ENCODE data around the gene GPR55. TPM values are rescaled to one million over a fixed set of nuclear protein-coding genes. Genes with fewer than 3 reads are reported as not detected.

Gene GPR55
- total and polyA plus RNA-seq, 8 donors: 0.06 to 0.24 (median 0.09) TPM; not detected in 3

DNA sequence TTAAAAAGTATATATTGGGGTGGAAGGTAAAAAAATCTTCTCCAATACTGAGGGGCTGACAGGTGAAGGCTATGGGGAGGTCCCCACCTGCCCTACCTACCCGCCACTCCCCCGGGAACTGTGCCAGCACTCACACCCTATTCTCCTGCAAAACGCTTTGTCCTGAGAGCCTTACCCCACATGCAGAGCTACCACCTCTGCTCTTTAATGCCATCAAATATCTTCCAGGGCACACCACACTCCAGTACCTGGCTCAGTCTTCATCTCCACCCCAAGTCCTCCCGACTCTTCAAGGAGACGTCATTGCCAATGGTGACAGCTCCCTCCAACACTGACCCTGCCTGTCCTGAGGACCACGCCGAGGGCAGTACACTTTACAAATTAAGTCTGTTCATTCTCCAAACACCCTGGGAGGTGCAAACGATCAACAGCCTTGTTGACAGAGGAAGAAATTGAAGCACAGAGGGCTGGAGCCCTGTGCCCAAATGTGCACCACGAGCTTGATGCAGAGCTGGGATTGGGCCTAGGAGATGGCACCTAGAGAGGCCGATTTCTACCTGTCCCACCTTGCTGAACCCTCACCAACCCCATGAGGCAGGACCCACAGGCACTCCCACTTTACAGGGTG, 6.0 kb upstream of the GPR55 start:
- no peaks in the 10 kb centered on the region for H3K36me3 ChIP-seq
- ATAC-seq: no peak
- H3K4me1 ChIP-seq: peaks cover 0 to 7% of the 10 kb centered on the region in 2 donors
- H3K9me3 ChIP-seq: peaks cover 0 to 6% of the 10 kb centered on the region in 2 donors
- H3K27ac ChIP-seq: no peak overlapping the region
- TF ChIP-seq CTCF (IDR thresholded peaks at IDR 0.05): no peak
- H3K4me3 ChIP-seq: no peak overlapping the region
- peaks cover 0 to 19% of the 10 kb centered on the region in 2 donors for H3K27me3 ChIP-seq
- intact Hi-C loops (cut with DNase I): no loop called here
- DNase-seq: peak in 1 of 4 donors; percentile 20

GRCh38 chr2:230930149-230930780, 5.2 kb upstream of the GPR55 start:
- intact Hi-C loops (cut with DNase I): no loop called here
- Histone ChIP-seq H3K4me3 (no peak overlapping the region), H3K9me3 (no peaks in the 10 kb centered on the region), H3K4me1 (peaks cover 0 to 7% of the 10 kb centered on the region in 2 donors), H3K27me3 (peaks cover 0 to 12% of the 10 kb centered on the region in 2 donors), H3K36me3 (no peaks in the 10 kb centered on the region), H3K27ac (no peak overlapping the region)
- no peak for TF ChIP-seq CTCF (IDR thresholded peaks at IDR 0.05)
- ATAC-seq (no peak), DNase-seq (no peak)

DNA sequence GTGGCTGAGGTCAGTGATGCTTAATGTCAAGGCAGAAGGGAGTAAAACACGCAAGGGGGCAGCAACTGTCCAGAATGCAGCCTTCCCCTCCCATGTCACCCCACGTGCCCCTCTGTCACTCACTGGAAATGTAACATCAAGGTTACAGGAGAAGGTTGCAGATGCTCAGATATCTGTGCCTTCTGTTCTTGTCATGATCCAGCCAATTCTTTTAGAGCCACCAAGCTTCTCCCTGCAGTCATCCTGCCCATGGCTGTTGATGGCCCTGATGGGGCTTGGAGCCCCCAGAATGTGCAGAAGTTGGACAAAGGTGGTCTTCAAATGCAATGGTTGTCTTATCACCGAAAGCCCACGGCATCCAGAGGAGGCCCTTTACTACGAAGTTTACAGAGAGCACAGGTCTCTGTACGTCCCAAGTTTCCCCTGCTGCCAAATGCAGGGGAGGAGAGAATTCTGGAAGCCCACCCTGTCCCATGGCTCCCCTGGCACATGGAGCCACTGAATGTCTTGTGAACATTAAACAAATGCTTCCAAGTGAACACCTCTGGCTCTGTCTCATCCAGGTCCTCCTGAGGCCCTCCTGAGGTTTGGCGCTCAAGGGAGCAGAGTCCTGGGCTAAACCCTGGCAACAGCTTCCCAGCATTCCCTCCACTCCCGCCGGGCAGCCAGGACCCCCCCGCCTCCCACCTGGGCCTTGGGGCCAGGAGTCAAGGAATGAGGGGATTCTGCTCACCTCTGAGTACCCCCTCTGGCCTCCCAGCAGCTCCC, 4.5 kb upstream of the GPR55 start:
- no peak overlapping the region for H3K27ac ChIP-seq
- intact Hi-C loops (cut with DNase I): no loop called here
- no peaks in the 10 kb centered on the region for H3K36me3 ChIP-seq
- DNase-seq (peak in 2 of 4 donors; percentile 29 to 65), ATAC-seq (no peak)
- no peak overlapping the region for H3K4me3 ChIP-seq
- peaks cover 0 to 7% of the 10 kb centered on the region in 2 donors for H3K4me1 ChIP-seq
- peaks cover 0 to 11% of the 10 kb centered on the region in 2 donors for H3K27me3 ChIP-seq
- no peaks in the 10 kb centered on the region for H3K9me3 ChIP-seq
- no peak for TF ChIP-seq CTCF (IDR thresholded peaks at IDR 0.05)

- no peak for ATAC-seq
- Histone ChIP-seq H3K4me1 (peaks cover 0 to 7% of the 10 kb centered on the region in 2 donors), H3K27me3 (peaks cover 0 to 12% of the 10 kb centered on the region in 2 donors), H3K9me3 (no peaks in the 10 kb centered on the region), H3K4me3 (no peak overlapping the region), H3K27ac (no peak overlapping the region), H3K36me3 (no peaks in the 10 kb centered on the region)
- DNase-seq: peak in 1 of 4 donors; percentile 15
- intact Hi-C loops (cut with DNase I): no loop called here
- no peak for TF ChIP-seq CTCF (IDR thresholded peaks at IDR 0.05)
These were observed 3.8 kb upstream of the GPR55 start for GRCh38 chr2:230928701-230929380.

Measured in left lung (tissue), 10 donors.